Panc1 (cell line): ENCODE data around the gene B2M. TPM values are rescaled to one million over a fixed set of nuclear protein-coding genes. Genes with fewer than 3 reads are reported as not detected.
"Not testable (repeated sequence)": the region's sequence is repeated elsewhere in the genome, so short reads cannot be mapped to it uniquely, and the experiment has no call there.

Experiments used
- ATAC-seq: fragments of 200-7000 bp; cut with Tn5 transposase; 2 replicates; pipeline ENCODE4 v1.9.1; 2020; ENCODE audit warnings: mild to moderate bottlenecking, moderate library complexity
- BruUV-seq: library from RNA; stranded (reverse); fragments of 400-500 nt; replicated peaks from 2 replicates; lab custom pipeline; 2021; lab: Mats Ljungman, UMichigan
- CTCF ChIA-PET: fragments of 300-600 bp; sonication (Branson Sonifier 250); formaldehyde crosslinking; loops from one replicate; lab custom pipeline; 2022; ENCODE audit warnings: antibody characterized with exemption; lab: Charles Lee
- POLR2A ChIA-PET: fragments of 300-600 bp; sonication (Branson Sonifier 250); formaldehyde crosslinking; loops from one replicate; lab custom pipeline; 2022; ENCODE audit warnings: antibody characterized with exemption; lab: Charles Lee
- DNase-seq: peaks from one replicate; pipeline ENCODE4 v3.0.0-alpha.2; 2010; ENCODE audit warnings: low read depth, low spot score
- H3K27ac ChIP-seq: 2 replicates; pipeline ENCODE4 v1.5.1; 2011; ENCODE audit warnings: mild to moderate bottlenecking, low read length, inconsistent platforms
- H3K27me3 ChIP-seq: fragments of 200-500 bp; sonication (Bioruptor generic); 2 replicates; pipeline ENCODE4 v1.6.0; 2014; ENCODE audit warnings: low read length, inconsistent platforms; ENCODE audit not compliant: control insufficient read depth, insufficient read depth
- H3K36me3 ChIP-seq: fragments of 200-500 bp; sonication (Bioruptor generic); 2 replicates; pipeline ENCODE4 v1.5.1; 2014; ENCODE audit warnings: inconsistent platforms, mild to moderate bottlenecking, low read length, moderate library complexity; ENCODE audit not compliant: control insufficient read depth, insufficient read depth
- H3K4me1 ChIP-seq: 2 replicates; pipeline ENCODE4 v1.5.1; 2011; ENCODE audit warnings: inconsistent platforms, mild to moderate bottlenecking, low read length, moderate library complexity; ENCODE audit not compliant: control insufficient read depth, insufficient read depth
- H3K4me3 ChIP-seq, 2 experiments: 2 replicates each; pipeline ENCODE4 v1.5.1; 2011 to 2012; ENCODE audit warnings: low read depth in 2 of 2, low read length in 2 of 2, mild to moderate bottlenecking in 2 of 2, inconsistent platforms in 1 of 2, moderate library complexity in 1 of 2
- H3K9me3 ChIP-seq: fragments of 200-500 bp; sonication (Bioruptor generic); 2 replicates; pipeline ENCODE4 v1.5.1; 2014; ENCODE audit warnings: low read depth, mild to moderate bottlenecking, inconsistent platforms, low read length, moderate library complexity; ENCODE audit not compliant: control insufficient read depth, insufficient read depth
- CTCF ChIP-seq: fragments of 450-650 bp; IDR thresholded peaks from 2 replicates; pipeline ENCODE4 v1.5.1; 2017; ENCODE audit warnings: mild to moderate bottlenecking
- POLR2AphosphoS5 ChIP-seq: IDR thresholded peaks from 2 replicates; pipeline ENCODE4 v1.6.1; 2012; ENCODE audit warnings: mild to moderate bottlenecking, low read depth, low read length, moderate library complexity
- in situ Hi-C: cut with HindIII; loops from 2 replicates; pipeline ENCODE4 v1.10.0; 2016; ENCODE audit warnings: low sequenced_read_pairs, low pct_unique_long_range_greater_than_20kb
- intact Hi-C: fragments of 100-400 bp; cut with micrococcal nuclease; formaldehyde crosslinking; loops from one replicate; pipeline ENCODE4 v1.10.0; 2022; ENCODE audit not compliant: unreplicated experiment
- total RNA-seq: library from RNA; stranded (reverse); gene quantifications from one replicate; pipeline ENCODE4 v1.2.1, GENCODE V29; 2021; ENCODE audit not compliant: unreplicated experiment
- TF ChIP-seq, protein P1 (sequence below), 2 experiments: IDR thresholded peaks; 2 replicates each; pipeline ENCODE4 v1.6.1; 2011 to 2012; ENCODE audit warnings: low read depth in 2 of 2, control low read depth in 1 of 2, low read length in 1 of 2, mild to moderate bottlenecking in 1 of 2, moderate library complexity in 1 of 2; ENCODE audit not compliant: insufficient read depth in 1 of 2

The B2M gene
- total RNA-seq, 1 experiment from 2014 or later = 914 TPM

DNA sequence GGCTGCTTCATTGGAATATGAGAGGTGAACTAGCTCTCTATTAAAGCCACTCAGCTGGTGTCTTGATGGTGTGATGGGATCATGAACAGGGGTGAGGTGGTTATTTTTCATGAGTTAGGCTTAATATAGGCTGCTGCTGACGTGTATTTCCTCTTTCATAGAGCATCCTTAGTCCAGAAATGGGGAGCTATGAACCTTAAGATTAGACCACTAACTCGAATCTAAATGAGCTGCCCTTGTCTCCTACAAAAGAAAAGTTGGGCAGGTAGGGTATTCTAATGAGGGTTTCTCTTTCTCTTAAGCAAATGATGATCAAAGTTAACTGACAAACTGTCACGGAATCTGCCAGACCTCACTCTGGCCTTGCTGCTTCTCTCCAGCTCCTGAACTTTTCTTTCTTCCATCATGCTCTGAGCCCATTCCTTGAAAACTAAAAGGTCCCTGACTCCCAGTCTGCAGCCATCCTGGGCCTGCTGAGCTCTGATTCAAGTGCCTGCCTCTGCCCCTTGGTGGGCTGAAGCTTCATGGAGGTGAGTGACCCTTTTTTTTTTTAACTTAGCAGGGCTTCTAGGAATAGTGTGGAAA lies 25.0 kb downstream of the B2M start, which contains the start of gene TRIM69:
TSS of gene TRIM69 (plus strand) at position 348 of the 585 bp plus-strand sequence. CDS start at position 525, 177 bp downstream.
- POLR2A ChIA-PET = interaction anchor here (0.6 to 1.2 kb wide), 4 partner anchors 73 to 80 kb away, joined by 3 to 4 read pairs (median 4); partner anchors contain the start of gene SPG11
- Histone ChIP-seq H3K4me3 (no peak within 1 kb of the TSS; a peak in 1 of 4 replicates), H3K36me3 (no peaks in the 10 kb centered on the region), H3K27me3 (no peaks in the 10 kb centered on the region), H3K27ac (peak within 1 kb of the TSS; percentile 66), H3K9me3 (no peaks in the 10 kb centered on the region), H3K4me1 (peaks cover 23% of the 10 kb centered on the region)
- TF ChIP-seq POLR2AphosphoS5 = no peak
- BruUV-seq = no TSS peak
- DNase-seq = no peak
- intact Hi-C loops = loop anchor here (5.0 to 10.0 kb wide), 2 partner anchors 74 to 141 kb away; partner anchors contain the start of gene SPG11
- peak; percentile 53; the same call in 1 of the 2 replicates for ATAC-seq
- in situ Hi-C loops = no loop called here
- CTCF ChIA-PET = interaction anchor here (0.6 to 4.8 kb wide), 4 partner anchors 23 to 190 kb away, joined by 6 to 51 read pairs (median 26); partner anchors contain the start of gene SPG11

DNA sequence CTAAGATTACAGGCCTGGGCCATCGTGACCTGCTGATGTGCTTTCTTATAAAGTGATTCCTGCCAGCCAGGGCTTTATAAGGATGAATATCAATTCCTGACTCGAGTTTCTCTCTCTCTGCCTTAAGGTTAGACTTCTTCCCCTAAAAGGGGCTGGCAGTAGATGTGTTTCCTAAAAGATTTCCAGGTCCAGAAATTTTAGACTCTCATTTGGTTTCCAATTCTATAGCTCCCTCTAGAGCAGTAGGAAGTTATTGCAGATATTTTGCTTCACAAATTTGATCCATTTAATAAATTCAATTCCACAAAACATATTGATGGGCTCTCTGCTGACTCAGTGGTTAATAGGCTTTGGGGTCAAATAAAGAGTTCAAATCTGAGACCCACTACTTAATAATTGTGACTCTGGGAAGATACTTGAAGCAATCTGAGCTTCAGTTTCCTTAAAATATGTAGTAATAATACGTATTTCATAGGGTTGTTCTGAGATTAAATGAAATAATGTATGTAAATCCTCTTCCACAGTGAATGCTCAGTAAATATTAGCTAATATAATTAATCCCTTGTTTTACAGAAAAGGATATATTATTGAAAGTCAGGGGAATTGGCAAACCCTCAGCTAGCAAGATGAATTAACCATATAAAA lies 27.1 kb downstream of the B2M start:
- ATAC-seq (no peak), DNase-seq (no peak)
- in situ Hi-C loops = no loop called here
- Histone ChIP-seq H3K27me3 (no peaks in the 10 kb centered on the region), H3K27ac (no peak overlapping the region), H3K36me3 (no peaks in the 10 kb centered on the region), H3K4me3 (no peak overlapping the region), H3K4me1 (peaks cover 19% of the 10 kb centered on the region), H3K9me3 (no peaks in the 10 kb centered on the region)
- ChIA-PET POLR2A (interaction anchor here (0.6 to 1.2 kb wide), 3 partner anchors 10 to 26 kb away, joined by 3 to 7 read pairs (median 3); no protein-coding TSS in a partner anchor), CTCF (interaction anchor here (0.6 to 4.8 kb wide), 9 partner anchors 10 to 117 kb away, joined by 3 to 51 read pairs (median 7); partner anchors contain the start of gene SPG11)
- no TSS peak for BruUV-seq
- TF ChIP-seq, protein P1, sequence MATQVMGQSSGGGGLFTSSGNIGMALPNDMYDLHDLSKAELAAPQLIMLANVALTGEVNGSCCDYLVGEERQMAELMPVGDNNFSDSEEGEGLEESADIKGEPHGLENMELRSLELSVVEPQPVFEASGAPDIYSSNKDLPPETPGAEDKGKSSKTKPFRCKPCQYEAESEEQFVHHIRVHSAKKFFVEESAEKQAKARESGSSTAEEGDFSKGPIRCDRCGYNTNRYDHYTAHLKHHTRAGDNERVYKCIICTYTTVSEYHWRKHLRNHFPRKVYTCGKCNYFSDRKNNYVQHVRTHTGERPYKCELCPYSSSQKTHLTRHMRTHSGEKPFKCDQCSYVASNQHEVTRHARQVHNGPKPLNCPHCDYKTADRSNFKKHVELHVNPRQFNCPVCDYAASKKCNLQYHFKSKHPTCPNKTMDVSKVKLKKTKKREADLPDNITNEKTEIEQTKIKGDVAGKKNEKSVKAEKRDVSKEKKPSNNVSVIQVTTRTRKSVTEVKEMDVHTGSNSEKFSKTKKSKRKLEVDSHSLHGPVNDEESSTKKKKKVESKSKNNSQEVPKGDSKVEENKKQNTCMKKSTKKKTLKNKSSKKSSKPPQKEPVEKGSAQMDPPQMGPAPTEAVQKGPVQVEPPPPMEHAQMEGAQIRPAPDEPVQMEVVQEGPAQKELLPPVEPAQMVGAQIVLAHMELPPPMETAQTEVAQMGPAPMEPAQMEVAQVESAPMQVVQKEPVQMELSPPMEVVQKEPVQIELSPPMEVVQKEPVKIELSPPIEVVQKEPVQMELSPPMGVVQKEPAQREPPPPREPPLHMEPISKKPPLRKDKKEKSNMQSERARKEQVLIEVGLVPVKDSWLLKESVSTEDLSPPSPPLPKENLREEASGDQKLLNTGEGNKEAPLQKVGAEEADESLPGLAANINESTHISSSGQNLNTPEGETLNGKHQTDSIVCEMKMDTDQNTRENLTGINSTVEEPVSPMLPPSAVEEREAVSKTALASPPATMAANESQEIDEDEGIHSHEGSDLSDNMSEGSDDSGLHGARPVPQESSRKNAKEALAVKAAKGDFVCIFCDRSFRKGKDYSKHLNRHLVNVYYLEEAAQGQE (IDR thresholded peaks at IDR 0.05; ENCODE audit: insufficient read depth in 1 of 2, low read depth in 2 of 2, low read length in 1 of 2) = no peak
- peak; percentile 83 for TF ChIP-seq CTCF
- intact Hi-C loops = loop anchor here (5.0 to 10.0 kb wide), 2 partner anchors 76 to 144 kb away; partner anchors contain the start of gene SPG11

DNA sequence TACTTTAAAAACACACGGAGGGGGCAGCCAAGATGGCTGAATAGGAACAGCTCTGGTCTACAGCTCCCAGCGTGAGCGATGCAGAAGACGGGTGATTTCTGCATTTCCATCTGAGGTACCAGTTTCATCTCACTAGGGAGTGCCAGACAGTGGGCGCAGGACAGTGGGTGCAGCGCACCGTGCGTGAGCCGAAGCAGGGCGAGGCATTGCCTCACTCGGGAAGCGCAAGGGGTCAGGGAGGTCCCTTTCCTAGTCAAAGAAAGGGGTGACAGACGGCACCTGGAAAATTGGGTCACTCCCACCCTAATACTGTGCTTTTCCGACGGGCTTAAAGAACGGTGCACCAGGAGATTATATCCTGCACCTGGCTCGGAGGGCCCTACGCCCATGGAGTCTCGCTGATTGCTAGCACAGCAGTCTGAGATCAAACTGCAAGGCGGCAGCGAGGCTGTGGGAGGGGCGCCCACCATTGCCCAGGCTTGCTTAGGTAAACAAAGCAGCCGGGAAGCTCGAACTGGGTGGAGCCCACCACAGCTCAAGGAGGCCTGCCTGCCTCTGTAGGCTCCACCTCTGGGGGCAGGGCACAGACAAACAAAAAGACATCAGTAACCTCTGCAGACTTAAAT lies 28.0 kb downstream of the B2M start:
- ATAC-seq, POLR2A ChIA-PET, H3K4me3 ChIP-seq, BruUV-seq, H3K36me3 ChIP-seq, DNase-seq, H3K9me3 ChIP-seq, H3K27me3 ChIP-seq, in situ Hi-C loops, H3K27ac ChIP-seq: not testable (repeated sequence)
- peaks cover 19% of the 10 kb centered on the region for H3K4me1 ChIP-seq
- intact Hi-C loops = loop anchor here (5.0 to 10.0 kb wide), 2 partner anchors 77 to 145 kb away; partner anchors contain the start of gene SPG11
- CTCF ChIA-PET = interaction anchor here (0.7 to 4.8 kb wide), 2 partner anchors 76 to 160 kb away, joined by 4 to 51 read pairs; partner anchors contain the start of gene SPG11

DNA sequence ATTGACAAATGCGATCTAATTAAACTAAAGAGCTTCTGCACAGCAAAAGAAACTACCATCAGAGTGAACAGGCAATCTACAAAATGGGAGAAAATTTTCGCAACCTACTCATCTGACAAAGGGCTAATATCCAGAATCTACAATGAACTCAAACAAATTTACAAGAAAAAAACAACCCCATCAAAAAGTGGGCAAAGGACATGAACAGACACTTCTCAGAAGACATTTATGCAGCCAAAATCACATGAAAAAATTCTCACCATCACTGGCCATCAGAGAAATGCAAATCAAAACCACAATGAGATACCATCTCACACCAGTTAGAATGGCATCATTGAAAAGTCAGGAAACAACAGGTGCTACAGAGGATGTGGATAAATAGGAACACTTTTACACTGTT lies 32.1 kb downstream of the B2M start:
- H3K27me3 ChIP-seq, H3K9me3 ChIP-seq, POLR2A ChIA-PET, H3K27ac ChIP-seq, H3K4me1 ChIP-seq, H3K36me3 ChIP-seq, H3K4me3 ChIP-seq, BruUV-seq, in situ Hi-C loops, intact Hi-C loops, CTCF ChIA-PET, DNase-seq, ATAC-seq: not testable (repeated sequence)
